Measurements from ENCODE around the gene AREL1.

GRCh38 chr14:74647678-74648461, 65.0 kb downstream of the AREL1 start:
- TF ChIP-seq REST (IDR thresholded peaks at IDR 0.05; ENCODE audit: insufficient replicate concordance, low read depth) (no peak), POLR2AphosphoS5 (IDR thresholded peaks at IDR 0.05; ENCODE audit: low read depth) (no peak)
- TF ChIP-seq, protein P1, sequence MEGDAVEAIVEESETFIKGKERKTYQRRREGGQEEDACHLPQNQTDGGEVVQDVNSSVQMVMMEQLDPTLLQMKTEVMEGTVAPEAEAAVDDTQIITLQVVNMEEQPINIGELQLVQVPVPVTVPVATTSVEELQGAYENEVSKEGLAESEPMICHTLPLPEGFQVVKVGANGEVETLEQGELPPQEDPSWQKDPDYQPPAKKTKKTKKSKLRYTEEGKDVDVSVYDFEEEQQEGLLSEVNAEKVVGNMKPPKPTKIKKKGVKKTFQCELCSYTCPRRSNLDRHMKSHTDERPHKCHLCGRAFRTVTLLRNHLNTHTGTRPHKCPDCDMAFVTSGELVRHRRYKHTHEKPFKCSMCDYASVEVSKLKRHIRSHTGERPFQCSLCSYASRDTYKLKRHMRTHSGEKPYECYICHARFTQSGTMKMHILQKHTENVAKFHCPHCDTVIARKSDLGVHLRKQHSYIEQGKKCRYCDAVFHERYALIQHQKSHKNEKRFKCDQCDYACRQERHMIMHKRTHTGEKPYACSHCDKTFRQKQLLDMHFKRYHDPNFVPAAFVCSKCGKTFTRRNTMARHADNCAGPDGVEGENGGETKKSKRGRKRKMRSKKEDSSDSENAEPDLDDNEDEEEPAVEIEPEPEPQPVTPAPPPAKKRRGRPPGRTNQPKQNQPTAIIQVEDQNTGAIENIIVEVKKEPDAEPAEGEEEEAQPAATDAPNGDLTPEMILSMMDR (IDR thresholded peaks at IDR 0.05; ENCODE audit: insufficient read depth, low read length) = no peak
